HEK293 (cell line): ENCODE measurements around the gene C1orf185.

ENCODE experiments used
- RBAK ChIP-seq: fragments of 450-650 bp; formaldehyde crosslinking; IDR thresholded peaks from 2 replicates; pipeline ENCODE4 v1.5.1; 2016; ENCODE audit warnings: missing biosample characterization, missing genetic modification characterization
- ZBTB17 ChIP-seq: fragments of 450-650 bp; formaldehyde crosslinking; IDR thresholded peaks from 2 replicates; pipeline ENCODE4 v1.5.1; 2016; ENCODE audit warnings: missing biosample characterization, missing genetic modification characterization
- ZFP37 ChIP-seq: fragments of 450-650 bp; formaldehyde crosslinking; IDR thresholded peaks from 2 replicates; pipeline ENCODE4 v1.5.1; 2016; ENCODE audit warnings: missing biosample characterization, missing genetic modification characterization
- ZNF221 ChIP-seq: fragments of 450-650 bp; formaldehyde crosslinking; IDR thresholded peaks from 2 replicates; pipeline ENCODE4 v1.5.1; 2017; ENCODE audit warnings: missing biosample characterization, missing genetic modification characterization, borderline replicate concordance
- ZNF239 ChIP-seq: fragments of 450-650 bp; formaldehyde crosslinking; IDR thresholded peaks from 2 replicates; pipeline ENCODE4 v1.5.1; 2016; ENCODE audit warnings: missing biosample characterization, missing genetic modification characterization
- ZNF354C ChIP-seq: fragments of 450-650 bp; formaldehyde crosslinking; IDR thresholded peaks from 2 replicates; pipeline ENCODE4 v1.5.1; 2016; ENCODE audit warnings: missing biosample characterization, missing genetic modification characterization, low read depth, borderline replicate concordance
- ZNF510 ChIP-seq: fragments of 450-650 bp; formaldehyde crosslinking; IDR thresholded peaks from 2 replicates; pipeline ENCODE4 v1.5.1; 2018; ENCODE audit warnings: mild to moderate bottlenecking, missing genetic modification characterization, missing biosample characterization; ENCODE audit not compliant: insufficient replicate concordance
- ZNF654 ChIP-seq: fragments of 450-650 bp; formaldehyde crosslinking; IDR thresholded peaks from 2 replicates; pipeline ENCODE4 v1.5.1; 2016; ENCODE audit warnings: low read depth, missing biosample characterization, missing genetic modification characterization
- TF ChIP-seq, protein P1 (sequence below): fragments of 450-650 bp; formaldehyde crosslinking; IDR thresholded peaks from 2 replicates; pipeline ENCODE4 v1.5.1; 2016; ENCODE audit warnings: missing biosample characterization, missing genetic modification characterization
- TF ChIP-seq, protein P2 (sequence below): fragments of 450-650 bp; formaldehyde crosslinking; IDR thresholded peaks from 2 replicates; pipeline ENCODE4 v1.5.1; 2017; ENCODE audit warnings: missing biosample characterization, missing genetic modification characterization
- TF ChIP-seq, protein P3 (sequence below): IDR thresholded peaks from 2 replicates; pipeline ENCODE4 v1.6.1; 2011; ENCODE audit warnings: mild to moderate bottlenecking, low read depth, low read length, borderline replicate concordance
- TF ChIP-seq, protein P4 (sequence below): fragments of 450-650 bp; formaldehyde crosslinking; IDR thresholded peaks from 2 replicates; pipeline ENCODE4 v1.5.1; 2016; ENCODE audit warnings: missing biosample characterization, missing genetic modification characterization

DNA sequence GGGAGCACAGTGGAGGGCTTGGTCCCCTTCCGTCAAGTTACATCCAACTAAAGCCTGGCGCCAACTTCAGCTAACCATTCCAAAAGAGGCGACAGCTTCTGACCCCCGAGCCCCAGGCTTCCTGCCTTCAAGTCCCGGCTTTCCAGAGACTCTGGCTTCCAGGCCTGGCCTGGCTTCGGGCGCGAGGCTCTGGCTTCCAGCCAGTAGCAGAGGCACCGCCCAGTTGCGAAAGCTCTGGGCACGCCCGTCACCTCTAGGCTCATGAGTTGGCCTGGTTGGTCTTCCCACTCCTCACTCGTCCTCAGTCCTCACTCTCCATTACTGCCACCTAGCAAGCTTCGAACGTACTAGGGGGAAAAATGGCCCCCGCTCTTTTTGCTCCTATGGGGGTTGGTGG, 30.0 kb upstream of the C1orf185 start:
- TF ChIP-seq, protein P1, sequence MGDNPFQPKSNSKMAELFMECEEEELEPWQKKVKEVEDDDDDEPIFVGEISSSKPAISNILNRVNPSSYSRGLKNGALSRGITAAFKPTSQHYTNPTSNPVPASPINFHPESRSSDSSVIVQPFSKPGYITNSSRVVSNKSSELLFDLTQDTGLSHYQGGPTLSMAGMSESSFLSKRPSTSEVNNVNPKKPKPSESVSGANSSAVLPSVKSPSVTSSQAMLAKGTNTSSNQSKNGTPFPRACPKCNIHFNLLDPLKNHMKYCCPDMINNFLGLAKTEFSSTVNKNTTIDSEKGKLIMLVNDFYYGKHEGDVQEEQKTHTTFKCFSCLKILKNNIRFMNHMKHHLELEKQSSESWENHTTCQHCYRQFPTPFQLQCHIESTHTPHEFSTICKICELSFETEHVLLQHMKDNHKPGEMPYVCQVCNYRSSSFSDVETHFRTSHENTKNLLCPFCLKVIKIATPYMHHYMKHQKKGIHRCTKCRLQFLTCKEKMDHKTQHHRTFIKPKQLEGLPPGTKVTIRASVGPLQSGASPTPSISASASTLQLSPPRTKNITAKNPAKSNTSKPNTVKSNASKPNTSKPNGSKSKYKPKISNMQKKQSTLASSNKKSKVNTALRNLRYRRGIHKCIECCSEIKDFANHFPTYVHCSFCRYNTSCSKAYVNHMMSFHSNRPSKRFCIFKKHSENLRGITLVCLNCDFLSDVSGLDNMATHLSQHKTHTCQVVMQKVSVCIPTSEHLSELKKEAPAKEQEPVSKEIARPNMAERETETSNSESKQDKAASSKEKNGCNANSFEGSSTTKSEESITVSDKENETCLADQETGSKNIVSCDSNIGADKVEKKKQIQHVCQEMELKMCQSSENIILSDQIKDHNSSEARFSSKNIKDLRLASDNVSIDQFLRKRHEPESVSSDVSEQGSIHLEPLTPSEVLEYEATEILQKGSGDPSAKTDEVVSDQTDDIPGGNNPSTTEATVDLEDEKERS (tag by site-specific recombination): no peak
- TF ChIP-seq, protein P2, sequence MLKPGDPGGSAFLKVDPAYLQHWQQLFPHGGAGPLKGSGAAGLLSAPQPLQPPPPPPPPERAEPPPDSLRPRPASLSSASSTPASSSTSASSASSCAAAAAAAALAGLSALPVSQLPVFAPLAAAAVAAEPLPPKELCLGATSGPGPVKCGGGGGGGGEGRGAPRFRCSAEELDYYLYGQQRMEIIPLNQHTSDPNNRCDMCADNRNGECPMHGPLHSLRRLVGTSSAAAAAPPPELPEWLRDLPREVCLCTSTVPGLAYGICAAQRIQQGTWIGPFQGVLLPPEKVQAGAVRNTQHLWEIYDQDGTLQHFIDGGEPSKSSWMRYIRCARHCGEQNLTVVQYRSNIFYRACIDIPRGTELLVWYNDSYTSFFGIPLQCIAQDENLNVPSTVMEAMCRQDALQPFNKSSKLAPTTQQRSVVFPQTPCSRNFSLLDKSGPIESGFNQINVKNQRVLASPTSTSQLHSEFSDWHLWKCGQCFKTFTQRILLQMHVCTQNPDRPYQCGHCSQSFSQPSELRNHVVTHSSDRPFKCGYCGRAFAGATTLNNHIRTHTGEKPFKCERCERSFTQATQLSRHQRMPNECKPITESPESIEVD: no peak
- TF ChIP-seq ZNF510 (tag by site-specific recombination) (no peak), ZNF354C (tag by site-specific recombination) (no peak), ZBTB17 (no peak), ZNF654 (tag by site-specific recombination) (no peak), ZNF239 (tag by site-specific recombination) (no peak), ZNF221 (tag by site-specific recombination) (no peak), RBAK (tag by site-specific recombination) (no peak), ZFP37 (tag by site-specific recombination) (no peak)
- TF ChIP-seq, protein P3, sequence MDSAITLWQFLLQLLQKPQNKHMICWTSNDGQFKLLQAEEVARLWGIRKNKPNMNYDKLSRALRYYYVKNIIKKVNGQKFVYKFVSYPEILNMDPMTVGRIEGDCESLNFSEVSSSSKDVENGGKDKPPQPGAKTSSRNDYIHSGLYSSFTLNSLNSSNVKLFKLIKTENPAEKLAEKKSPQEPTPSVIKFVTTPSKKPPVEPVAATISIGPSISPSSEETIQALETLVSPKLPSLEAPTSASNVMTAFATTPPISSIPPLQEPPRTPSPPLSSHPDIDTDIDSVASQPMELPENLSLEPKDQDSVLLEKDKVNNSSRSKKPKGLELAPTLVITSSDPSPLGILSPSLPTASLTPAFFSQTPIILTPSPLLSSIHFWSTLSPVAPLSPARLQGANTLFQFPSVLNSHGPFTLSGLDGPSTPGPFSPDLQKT: no peak
- TF ChIP-seq, protein P4, sequence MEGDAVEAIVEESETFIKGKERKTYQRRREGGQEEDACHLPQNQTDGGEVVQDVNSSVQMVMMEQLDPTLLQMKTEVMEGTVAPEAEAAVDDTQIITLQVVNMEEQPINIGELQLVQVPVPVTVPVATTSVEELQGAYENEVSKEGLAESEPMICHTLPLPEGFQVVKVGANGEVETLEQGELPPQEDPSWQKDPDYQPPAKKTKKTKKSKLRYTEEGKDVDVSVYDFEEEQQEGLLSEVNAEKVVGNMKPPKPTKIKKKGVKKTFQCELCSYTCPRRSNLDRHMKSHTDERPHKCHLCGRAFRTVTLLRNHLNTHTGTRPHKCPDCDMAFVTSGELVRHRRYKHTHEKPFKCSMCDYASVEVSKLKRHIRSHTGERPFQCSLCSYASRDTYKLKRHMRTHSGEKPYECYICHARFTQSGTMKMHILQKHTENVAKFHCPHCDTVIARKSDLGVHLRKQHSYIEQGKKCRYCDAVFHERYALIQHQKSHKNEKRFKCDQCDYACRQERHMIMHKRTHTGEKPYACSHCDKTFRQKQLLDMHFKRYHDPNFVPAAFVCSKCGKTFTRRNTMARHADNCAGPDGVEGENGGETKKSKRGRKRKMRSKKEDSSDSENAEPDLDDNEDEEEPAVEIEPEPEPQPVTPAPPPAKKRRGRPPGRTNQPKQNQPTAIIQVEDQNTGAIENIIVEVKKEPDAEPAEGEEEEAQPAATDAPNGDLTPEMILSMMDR: no peak
